GM18907 (cell line): ENCODE data around the gene GRIN1.
"Not testable (repeated sequence)": the region's sequence is repeated elsewhere in the genome, so short reads cannot be mapped to it uniquely, and the experiment has no call there.

Experiments used
- ATAC-seq: cut with Tn5 transposase; IDR thresholded peaks from one replicate; pipeline ENCODE4 v1.9.1; 2021; ENCODE audit warnings: mild to moderate bottlenecking, moderate library complexity; ENCODE audit not compliant: unreplicated experiment

Gene GRIN1

DNA sequence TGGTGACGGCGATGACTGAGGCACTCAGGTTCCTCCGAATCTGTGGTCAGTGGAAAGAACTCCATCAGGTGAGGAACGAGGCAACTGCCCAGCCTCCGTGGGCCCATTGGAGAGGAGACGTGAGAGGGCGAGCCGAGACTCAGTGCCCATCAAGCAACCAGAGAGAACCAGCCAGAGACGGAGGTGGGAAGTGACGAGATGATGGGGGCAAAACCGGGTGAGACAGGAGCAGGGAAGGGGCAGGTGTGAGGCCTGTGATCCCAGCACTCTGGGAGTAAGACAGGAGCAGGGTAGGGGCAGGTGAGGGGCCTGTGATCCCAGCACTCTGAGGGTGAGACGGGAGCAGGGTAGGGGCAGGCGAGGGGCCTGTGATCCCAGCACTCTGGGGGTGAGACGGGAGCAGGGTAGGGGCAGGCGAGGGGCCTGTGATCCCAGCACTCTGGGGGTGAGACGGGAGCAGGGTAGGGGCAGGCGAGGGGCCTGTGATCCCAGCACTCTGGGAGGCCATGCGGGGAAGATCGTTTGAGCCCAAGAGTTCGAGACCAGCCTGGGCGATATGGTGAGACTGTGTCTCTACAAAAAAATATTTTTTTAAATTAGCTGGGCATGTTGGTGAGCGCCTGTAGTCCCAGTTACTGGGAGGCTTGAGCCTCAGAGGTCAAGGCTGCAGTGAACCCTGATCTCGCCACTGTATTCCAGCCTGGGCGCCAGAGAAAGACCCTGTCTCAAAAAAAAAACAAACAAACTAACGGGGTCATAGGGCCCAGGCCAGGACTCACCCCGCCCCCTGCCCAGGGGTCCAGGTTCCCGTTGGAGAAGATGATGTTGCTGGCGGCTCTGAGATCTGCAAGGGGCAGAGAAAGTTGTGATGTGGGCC lies 27.8 kb upstream of the GRIN1 start:
- no peak for ATAC-seq

GRCh38 chr9:137111788-137112563 lies 27.0 kb upstream of the GRIN1 start:
- ATAC-seq, result no peak

DNA sequence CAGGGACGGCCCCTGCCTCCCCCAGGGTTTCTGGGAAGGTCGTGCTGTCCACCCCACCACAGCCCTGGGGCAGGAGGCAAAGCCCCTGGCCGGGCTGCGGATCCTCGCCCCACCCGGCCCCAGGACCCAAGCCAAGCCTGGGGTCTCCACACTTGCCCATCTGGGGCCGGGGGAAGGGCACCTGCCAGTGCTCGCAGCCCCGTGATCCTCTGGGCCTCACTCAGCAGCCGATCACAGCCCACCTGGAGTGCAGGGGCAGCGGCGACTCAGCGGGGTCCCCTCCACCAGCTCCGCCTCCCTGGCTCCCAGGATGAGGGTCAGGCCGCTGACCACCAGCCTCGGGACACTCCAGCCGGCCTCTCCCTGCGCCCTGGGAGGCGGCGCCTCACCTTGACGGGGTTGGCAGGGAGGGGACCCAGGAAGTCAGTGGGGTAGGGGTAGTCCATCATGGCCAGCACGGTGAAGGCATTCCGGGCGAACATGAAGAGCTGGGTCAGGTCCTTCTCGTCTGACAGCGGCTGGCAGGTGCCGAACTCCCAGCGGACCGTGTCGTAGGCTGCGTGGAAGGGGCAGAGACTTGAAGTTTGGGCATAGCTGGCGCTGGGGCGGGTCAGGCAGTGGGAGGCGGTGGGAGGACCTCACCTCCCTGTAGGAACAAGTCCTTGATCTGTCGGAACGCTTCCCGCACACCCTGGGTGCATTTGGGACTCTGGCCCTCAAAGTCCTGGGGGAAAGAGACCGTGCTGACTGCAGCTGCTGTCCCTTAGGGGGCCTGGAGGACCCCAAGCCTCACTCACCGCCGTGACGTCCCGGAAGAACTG lies 26.2 kb upstream of the GRIN1 start:
- no peak for ATAC-seq

DNA sequence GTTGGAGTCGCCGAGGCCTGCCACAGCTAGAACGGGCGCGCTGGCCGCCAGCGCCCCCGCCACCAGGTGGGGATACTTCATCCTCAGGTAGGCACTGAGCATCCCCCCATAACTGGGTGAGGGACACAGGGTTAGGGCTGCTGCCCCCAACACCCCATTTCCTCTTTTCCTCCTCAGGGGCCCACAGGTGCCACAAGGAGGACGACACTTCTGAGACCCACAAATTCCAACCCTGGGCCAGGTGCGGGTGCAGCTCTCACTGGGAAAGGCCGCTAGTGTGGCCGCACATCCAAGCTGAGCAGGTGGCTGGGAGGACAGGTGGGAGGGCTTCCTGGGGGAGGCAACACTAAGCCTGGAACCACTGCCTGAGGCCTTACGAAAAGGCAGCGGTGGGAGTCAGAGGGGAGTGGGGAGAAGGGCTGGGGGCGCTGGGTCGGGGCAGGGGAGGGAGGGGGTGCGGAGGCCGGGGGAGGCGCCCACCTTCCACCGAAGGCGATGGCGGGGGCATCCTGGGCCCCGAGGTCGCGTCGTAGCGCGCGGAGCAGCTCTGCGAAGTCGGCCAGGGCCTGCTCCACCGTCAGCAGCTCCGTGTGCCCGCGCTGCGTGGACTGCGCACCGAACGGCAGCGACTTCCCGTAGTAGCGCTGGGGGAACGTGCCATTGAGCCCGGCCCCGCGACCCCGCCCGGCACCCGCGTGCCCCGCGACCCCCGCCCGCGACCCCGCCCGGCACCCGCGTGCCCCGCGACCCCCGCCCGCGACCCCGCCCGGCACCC lies 25.4 kb upstream of the GRIN1 start:
- no peak for ATAC-seq

GRCh38 chr9:137114220-137114612 lies 24.7 kb upstream of the GRIN1 start:
- ATAC-seq, result peak; percentile 8

GRCh38 chr9:137114613-137115393 lies 24.2 kb upstream of the GRIN1 start, which contains the start of gene DPP7:
DPP7 (minus strand) TSS chr9:137114733; CDS start chr9:137114713, 20 bp downstream.
- peak; percentile 58 for ATAC-seq

DNA sequence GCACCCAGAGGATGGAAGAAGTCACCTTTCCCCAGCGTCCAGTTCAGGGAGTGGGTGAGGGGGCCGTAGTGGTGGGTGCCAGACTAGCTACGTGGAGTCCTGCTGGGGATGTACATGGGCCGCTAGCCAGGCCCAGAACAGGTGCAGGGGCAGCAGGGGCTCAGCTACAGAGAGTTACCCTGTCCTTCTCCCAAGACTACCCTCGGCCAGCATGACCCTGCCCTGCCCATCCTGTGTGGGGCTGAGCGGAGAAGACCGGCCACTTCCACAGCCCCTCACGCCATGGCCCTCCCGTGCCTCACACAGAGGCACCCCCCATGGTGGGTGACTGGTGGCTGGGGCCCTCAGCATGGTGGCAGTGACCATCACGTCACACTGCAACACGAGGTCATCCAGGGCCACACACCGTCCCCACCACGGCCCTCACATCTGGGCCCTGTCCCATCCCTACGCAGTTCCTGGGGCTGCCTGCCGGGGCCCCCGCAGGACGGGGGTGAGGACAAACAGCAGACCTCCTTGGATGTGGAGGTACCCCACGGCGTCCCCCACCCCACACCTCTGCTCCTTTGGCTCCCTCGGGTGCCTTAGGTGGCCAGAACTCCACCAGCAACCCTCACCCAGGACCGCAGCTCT lies 23.4 kb upstream of the GRIN1 start:
- no peak for ATAC-seq

DNA sequence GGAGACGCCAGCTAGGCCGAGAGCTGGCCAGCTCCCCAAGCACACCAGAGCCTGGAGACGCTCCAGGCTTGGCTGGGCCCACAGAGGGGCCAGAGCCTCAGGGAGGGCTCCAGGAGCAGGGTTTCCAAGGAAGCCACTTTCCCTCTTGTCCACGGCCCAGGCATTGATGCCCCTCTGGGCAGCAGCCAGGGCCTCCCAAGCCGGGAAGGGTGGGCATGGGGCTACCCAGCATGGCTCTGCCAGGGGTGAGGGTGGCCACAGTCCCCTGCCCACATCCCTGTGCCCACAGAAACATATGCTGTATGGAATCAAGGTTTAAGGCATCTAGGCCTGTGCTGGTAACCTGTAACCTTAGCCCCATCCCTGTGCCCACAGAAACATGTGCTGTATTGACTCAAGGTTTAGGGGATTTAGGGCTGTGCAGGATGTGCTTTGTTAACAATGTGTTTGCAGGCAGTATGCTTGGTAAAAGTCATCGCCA lies 22.9 kb upstream of the GRIN1 start:
- no peak for ATAC-seq

GRCh38 chr9:137116728-137117127 lies 22.2 kb upstream of the GRIN1 start:
- no peak for ATAC-seq

DNA sequence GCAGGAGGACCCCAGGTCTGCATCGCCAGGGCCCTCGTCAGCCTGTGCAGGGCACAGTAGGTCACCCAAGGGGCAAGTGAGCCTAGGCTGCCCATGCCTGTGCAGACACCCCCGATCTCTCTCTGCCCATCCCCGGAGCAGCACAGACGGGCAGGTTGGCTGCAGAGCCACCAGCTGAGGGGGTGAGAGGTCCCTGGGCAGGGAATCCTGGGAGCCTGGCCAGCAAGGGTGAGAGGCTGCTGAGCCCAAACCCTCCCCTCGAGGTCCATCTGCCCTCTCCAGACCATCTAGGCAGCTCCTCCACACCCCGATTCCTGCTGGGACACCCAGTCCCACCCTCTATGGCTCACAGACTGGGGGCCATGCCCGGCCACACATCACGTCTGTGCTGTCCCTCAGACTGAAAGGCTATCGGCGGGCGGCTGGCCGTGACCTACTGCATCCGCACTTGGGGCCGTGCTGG lies 21.7 kb upstream of the GRIN1 start:
- ATAC-seq, result no peak

- not testable (repeated sequence) for ATAC-seq
These were observed 20.8 kb upstream of the GRIN1 start for GRCh38 chr9:137118092-137118603.

GRCh38 chr9:137121927-137122795 lies 16.8 kb upstream of the GRIN1 start:
- not testable (repeated sequence) for ATAC-seq

GRCh38 chr9:137122796-137123467 lies 16.0 kb upstream of the GRIN1 start:
- ATAC-seq, result not testable (repeated sequence)

GRCh38 chr9:137123468-137123837 lies 15.5 kb upstream of the GRIN1 start:
- ATAC-seq, result peak; percentile 56

GRCh38 chr9:137123952-137124462 lies 14.9 kb upstream of the GRIN1 start:
- ATAC-seq, result not testable (repeated sequence)

- no peak for ATAC-seq
These were observed 12.2 kb upstream of the GRIN1 start for GRCh38 chr9:137126786-137127185.
